Chondrocyte (in vitro differentiated cells): ENCODE measurements around the gene RUBCNL. TPM values are rescaled to one million over a fixed set of nuclear protein-coding genes. Genes with fewer than 3 reads are reported as not detected.
A peak's percentile ranks its signal among the peaks of the same experiment; 100 is the strongest.

Source experiments
- DNase-seq: peaks from one replicate; pipeline ENCODE4 v3.0.0; 2021; ENCODE audit warnings: mixed read lengths, low spot score
- H3K27ac Mint-ChIP-seq: one replicate; pipeline ENCODE4 v1.8.0; 2021; ENCODE audit warnings: mild to moderate bottlenecking, moderate library complexity, mixed read lengths; ENCODE audit not compliant: unreplicated experiment
- H3K27me3 Mint-ChIP-seq: 2 replicates; pipeline ENCODE4 v1.8.0; 2021; ENCODE audit warnings: low read depth, mixed read lengths
- H3K36me3 Mint-ChIP-seq: 2 replicates; pipeline ENCODE4 v1.8.0; 2021; ENCODE audit warnings: low read depth, mixed read lengths
- H3K4me1 Mint-ChIP-seq: 2 replicates; pipeline ENCODE4 v1.8.0; 2021; ENCODE audit warnings: low read depth, mild to moderate bottlenecking, mixed read lengths
- H3K4me3 Mint-ChIP-seq: one replicate; pipeline ENCODE4 v1.8.0; 2021; ENCODE audit warnings: mild to moderate bottlenecking, moderate library complexity, mixed read lengths; ENCODE audit not compliant: unreplicated experiment
- H3K9me3 Mint-ChIP-seq: 2 replicates; pipeline ENCODE4 v1.8.0; 2021; ENCODE audit warnings: low read depth, mixed read lengths
- total RNA-seq: library from RNA; stranded (reverse); gene quantifications from 3 replicates; pipeline ENCODE4 v1.2.1, GENCODE V29; 2021
- TF ChIP-seq, protein P1 (sequence below): fragments of 200-600 bp; sonication (generic); IDR thresholded peaks from 2 replicates; pipeline ENCODE4 v1.5.0; 2021; ENCODE audit warnings: antibody characterized with exemption, mild to moderate bottlenecking, moderate library complexity

RUBCNL gene
- total RNA-seq, 1 donor from 2014 or later, result 2.0 TPM

DNA sequence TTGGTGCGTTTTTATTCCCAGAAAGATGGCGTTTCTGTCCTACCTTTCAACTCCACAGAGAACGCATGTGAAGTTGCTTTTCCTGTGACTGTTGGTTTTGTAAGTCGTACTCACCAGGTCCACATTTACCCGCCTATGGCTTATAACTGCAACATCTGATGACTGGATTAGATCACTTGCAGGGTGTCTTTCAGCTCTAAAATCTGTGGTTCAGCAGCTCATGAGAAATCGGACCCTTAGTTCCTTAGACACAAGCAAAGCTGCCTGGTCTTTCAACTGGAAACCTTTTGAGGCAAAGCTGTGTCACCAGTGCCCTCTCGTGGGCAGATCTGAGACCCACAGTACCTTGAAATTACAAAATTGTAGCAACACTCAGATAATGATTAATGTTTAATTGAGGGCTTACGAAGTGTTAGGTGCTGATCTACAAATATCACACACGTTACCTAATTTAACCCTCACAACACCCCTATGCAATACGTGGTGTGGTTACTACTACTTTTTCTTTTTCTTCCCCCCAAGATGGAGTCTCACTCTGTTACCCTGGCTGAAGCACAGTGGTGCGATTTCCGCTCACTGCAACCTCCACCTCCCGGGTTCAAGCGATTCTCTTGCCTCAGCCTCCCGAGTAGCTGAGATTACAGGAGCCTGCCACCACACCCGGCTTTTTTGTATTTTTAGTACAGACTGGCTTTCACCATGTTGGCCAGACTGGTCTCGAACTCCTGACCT is 65.4 kb downstream of the RUBCNL start:
- peaks cover 2% of the 10 kb centered on the region for H3K27me3 Mint-ChIP-seq
- no peak for DNase-seq
- TF ChIP-seq, protein P1, sequence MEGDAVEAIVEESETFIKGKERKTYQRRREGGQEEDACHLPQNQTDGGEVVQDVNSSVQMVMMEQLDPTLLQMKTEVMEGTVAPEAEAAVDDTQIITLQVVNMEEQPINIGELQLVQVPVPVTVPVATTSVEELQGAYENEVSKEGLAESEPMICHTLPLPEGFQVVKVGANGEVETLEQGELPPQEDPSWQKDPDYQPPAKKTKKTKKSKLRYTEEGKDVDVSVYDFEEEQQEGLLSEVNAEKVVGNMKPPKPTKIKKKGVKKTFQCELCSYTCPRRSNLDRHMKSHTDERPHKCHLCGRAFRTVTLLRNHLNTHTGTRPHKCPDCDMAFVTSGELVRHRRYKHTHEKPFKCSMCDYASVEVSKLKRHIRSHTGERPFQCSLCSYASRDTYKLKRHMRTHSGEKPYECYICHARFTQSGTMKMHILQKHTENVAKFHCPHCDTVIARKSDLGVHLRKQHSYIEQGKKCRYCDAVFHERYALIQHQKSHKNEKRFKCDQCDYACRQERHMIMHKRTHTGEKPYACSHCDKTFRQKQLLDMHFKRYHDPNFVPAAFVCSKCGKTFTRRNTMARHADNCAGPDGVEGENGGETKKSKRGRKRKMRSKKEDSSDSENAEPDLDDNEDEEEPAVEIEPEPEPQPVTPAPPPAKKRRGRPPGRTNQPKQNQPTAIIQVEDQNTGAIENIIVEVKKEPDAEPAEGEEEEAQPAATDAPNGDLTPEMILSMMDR, result peak; percentile 94
- peaks cover 6% of the 10 kb centered on the region for H3K9me3 Mint-ChIP-seq
- no peaks in the 10 kb centered on the region for H3K36me3 Mint-ChIP-seq
- H3K4me1 Mint-ChIP-seq, result no peaks in the 10 kb centered on the region
- no peak overlapping the region for H3K27ac Mint-ChIP-seq
- H3K4me3 Mint-ChIP-seq, result no peak overlapping the region

- no peaks in the 10 kb centered on the region for H3K4me1 Mint-ChIP-seq
- H3K4me3 Mint-ChIP-seq, result no peak overlapping the region
- DNase-seq, result no peak
- TF ChIP-seq, protein P1, result no peak
- H3K36me3 Mint-ChIP-seq, result no peaks in the 10 kb centered on the region
- no peak overlapping the region for H3K27ac Mint-ChIP-seq
- H3K9me3 Mint-ChIP-seq, result no peaks in the 10 kb centered on the region
- H3K27me3 Mint-ChIP-seq, result peaks cover 2% of the 10 kb centered on the region
These were observed 66.2 kb downstream of the RUBCNL start for GRCh38 chr13:46320821-46321220.

- Mint-ChIP-seq H3K36me3 (peaks cover 1% of the 10 kb centered on the region), H3K27ac (no peak overlapping the region), H3K4me3 (no peak overlapping the region), H3K4me1 (no peaks in the 10 kb centered on the region), H3K27me3 (peaks cover 2% of the 10 kb centered on the region), H3K9me3 (no peaks in the 10 kb centered on the region)
- TF ChIP-seq, protein P1, result no peak
- DNase-seq, result no peak
These were observed 66.6 kb downstream of the RUBCNL start for GRCh38 chr13:46320406-46320805.

- no peaks in the 10 kb centered on the region for H3K4me1 Mint-ChIP-seq
- H3K27me3 Mint-ChIP-seq, result peaks cover 2% of the 10 kb centered on the region
- H3K36me3 Mint-ChIP-seq, result peaks cover 2% of the 10 kb centered on the region
- H3K4me3 Mint-ChIP-seq, result no peak overlapping the region
- no peaks in the 10 kb centered on the region for H3K9me3 Mint-ChIP-seq
- DNase-seq, result no peak
- H3K27ac Mint-ChIP-seq, result no peak overlapping the region
- TF ChIP-seq, protein P1, result no peak
These were observed 68.1 kb downstream of the RUBCNL start for GRCh38 chr13:46318986-46319385.

GRCh38 chr13:46317120-46317519 is 69.9 kb downstream of the RUBCNL start:
- H3K4me3 Mint-ChIP-seq, result no peak overlapping the region
- no peaks in the 10 kb centered on the region for H3K9me3 Mint-ChIP-seq
- peaks cover 2% of the 10 kb centered on the region for H3K36me3 Mint-ChIP-seq
- peaks cover 2% of the 10 kb centered on the region for H3K27me3 Mint-ChIP-seq
- no peak for DNase-seq
- no peaks in the 10 kb centered on the region for H3K4me1 Mint-ChIP-seq
- no peak overlapping the region for H3K27ac Mint-ChIP-seq
- TF ChIP-seq, protein P1, result peak; percentile 71
